Adrenal gland (tissue), 5 donors: ENCODE measurements around the gene OLIG1.

ENCODE experiments used
- POLR2A ChIP-seq, 2 donors: fragments of 450-650 bp; IDR thresholded peaks; one replicate each; pipeline ENCODE4 v1.6.1; 2017; ENCODE audit warnings: antibody characterized with exemption in 2 of 2, mild to moderate bottlenecking in 2 of 2, moderate library complexity in 1 of 2
- TF ChIP-seq, protein P1 (sequence below), 6 experiments: fragments of 450-650 bp in 4 of 6; fragments of 200-600 bp in 2 of 6; sonication (generic) in 1 of 6; IDR thresholded peaks; 1 replicate in 5 of 6; 2 replicates in 1 of 6; pipeline versions ENCODE4 v1.5.1 to v1.8.0; 2016 to 2021; ENCODE audit warnings: antibody characterized with exemption in 6 of 6, mild to moderate bottlenecking in 2 of 6, moderate library complexity in 1 of 6
- donor health status: DM: no; HTN: no; CAD: no.

DNA sequence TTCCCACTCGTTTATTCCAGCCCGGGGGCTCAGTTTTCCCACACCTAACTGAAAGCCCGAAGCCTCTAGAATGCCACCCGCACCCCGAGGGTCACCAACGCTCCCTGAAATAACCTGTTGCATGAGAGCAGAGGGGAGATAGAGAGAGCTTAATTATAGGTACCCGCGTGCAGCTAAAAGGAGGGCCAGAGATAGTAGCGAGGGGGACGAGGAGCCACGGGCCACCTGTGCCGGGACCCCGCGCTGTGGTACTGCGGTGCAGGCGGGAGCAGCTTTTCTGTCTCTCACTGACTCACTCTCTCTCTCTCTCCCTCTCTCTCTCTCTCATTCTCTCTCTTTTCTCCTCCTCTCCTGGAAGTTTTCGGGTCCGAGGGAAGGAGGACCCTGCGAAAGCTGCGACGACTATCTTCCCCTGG, 43.5 kb upstream of the OLIG1 start:
- TF ChIP-seq, protein P1, sequence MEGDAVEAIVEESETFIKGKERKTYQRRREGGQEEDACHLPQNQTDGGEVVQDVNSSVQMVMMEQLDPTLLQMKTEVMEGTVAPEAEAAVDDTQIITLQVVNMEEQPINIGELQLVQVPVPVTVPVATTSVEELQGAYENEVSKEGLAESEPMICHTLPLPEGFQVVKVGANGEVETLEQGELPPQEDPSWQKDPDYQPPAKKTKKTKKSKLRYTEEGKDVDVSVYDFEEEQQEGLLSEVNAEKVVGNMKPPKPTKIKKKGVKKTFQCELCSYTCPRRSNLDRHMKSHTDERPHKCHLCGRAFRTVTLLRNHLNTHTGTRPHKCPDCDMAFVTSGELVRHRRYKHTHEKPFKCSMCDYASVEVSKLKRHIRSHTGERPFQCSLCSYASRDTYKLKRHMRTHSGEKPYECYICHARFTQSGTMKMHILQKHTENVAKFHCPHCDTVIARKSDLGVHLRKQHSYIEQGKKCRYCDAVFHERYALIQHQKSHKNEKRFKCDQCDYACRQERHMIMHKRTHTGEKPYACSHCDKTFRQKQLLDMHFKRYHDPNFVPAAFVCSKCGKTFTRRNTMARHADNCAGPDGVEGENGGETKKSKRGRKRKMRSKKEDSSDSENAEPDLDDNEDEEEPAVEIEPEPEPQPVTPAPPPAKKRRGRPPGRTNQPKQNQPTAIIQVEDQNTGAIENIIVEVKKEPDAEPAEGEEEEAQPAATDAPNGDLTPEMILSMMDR (IDR thresholded peaks at IDR 0.05) = no peak
- no peak for TF ChIP-seq POLR2A (IDR thresholded peaks at IDR 0.05)
